Measurements from ENCODE around the gene ARAP2.

Gene ARAP2

GRCh38 chr4:36277533-36277932, 33.2 kb upstream of the ARAP2 start:
- DNase-seq (ENCODE audit: extremely low read depth, low read depth), result no peak
- no peak for TF ChIP-seq CTCF (IDR thresholded peaks at IDR 0.05; ENCODE audit: low read depth, low read length, missing control alignments)
- no peak overlapping the region for H3K4me3 ChIP-seq (replicated peaks; ENCODE audit: low read depth, low read length)

GRCh38 chr4:36274158-36274557, 29.8 kb upstream of the ARAP2 start:
- no peak overlapping the region for H3K4me3 ChIP-seq (replicated peaks; ENCODE audit: low read depth, low read length)
- no peak for TF ChIP-seq CTCF (IDR thresholded peaks at IDR 0.05; ENCODE audit: low read depth, low read length, missing control alignments)
- no peak for DNase-seq (ENCODE audit: extremely low read depth, low read depth)

- no peak for TF ChIP-seq CTCF (IDR thresholded peaks at IDR 0.05; ENCODE audit: low read depth, low read length, missing control alignments)
- H3K4me3 ChIP-seq (replicated peaks; ENCODE audit: low read depth, low read length), result no peak overlapping the region
- no peak for DNase-seq (ENCODE audit: extremely low read depth, low read depth)
These were observed 29.0 kb upstream of the ARAP2 start for GRCh38 chr4:36273276-36273675.

- no peak for DNase-seq (ENCODE audit: extremely low read depth, low read depth)
- no peak for TF ChIP-seq CTCF (IDR thresholded peaks at IDR 0.05; ENCODE audit: low read depth, low read length, missing control alignments)
- H3K4me3 ChIP-seq (replicated peaks; ENCODE audit: low read depth, low read length), result no peak overlapping the region
These were observed 25.3 kb upstream of the ARAP2 start for GRCh38 chr4:36269533-36270173.

- no peak overlapping the region for H3K4me3 ChIP-seq (replicated peaks; ENCODE audit: low read depth, low read length)
- no peak for TF ChIP-seq CTCF (IDR thresholded peaks at IDR 0.05; ENCODE audit: low read depth, low read length, missing control alignments)
- DNase-seq (ENCODE audit: extremely low read depth, low read depth), result no peak
These were observed 24.8 kb upstream of the ARAP2 start for GRCh38 chr4:36269101-36269500.

- H3K4me3 ChIP-seq (replicated peaks; ENCODE audit: low read depth, low read length), result no peak overlapping the region
- DNase-seq (ENCODE audit: extremely low read depth, low read depth), result no peak
- no peak for TF ChIP-seq CTCF (IDR thresholded peaks at IDR 0.05; ENCODE audit: low read depth, low read length, missing control alignments)
These were observed 23.4 kb upstream of the ARAP2 start for GRCh38 chr4:36267486-36268268.

All from HFF-Myc (cell line).